HG02759 (cell line): Measurements from ENCODE around the gene UBE2E2.

Experiments
- ATAC-seq: cut with Tn5 transposase; IDR thresholded peaks from one replicate; pipeline ENCODE4 v1.9.1; 2021; ENCODE audit warnings: mild to moderate bottlenecking, moderate library complexity; ENCODE audit not compliant: unreplicated experiment

The UBE2E2 gene

DNA sequence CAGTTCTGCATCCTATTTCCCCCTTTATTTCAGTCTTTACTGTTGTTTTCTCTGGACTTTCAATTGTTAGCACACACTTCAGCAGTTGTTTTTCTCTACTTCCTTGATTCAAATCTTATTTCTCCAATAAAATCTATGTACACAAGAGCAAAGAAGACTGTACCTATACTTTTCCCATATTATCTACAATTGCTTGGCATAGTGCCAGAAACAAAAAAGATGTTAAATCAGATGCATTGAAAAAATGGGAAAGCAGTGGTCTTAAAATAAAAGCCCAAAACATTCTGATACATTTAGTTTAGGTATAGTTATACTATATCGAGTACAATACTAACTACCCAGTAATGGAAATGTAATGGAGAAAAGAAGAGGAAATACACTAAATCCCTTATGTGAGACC is 265.1 kb downstream of the UBE2E2 start:
- ATAC-seq, result no peak

DNA sequence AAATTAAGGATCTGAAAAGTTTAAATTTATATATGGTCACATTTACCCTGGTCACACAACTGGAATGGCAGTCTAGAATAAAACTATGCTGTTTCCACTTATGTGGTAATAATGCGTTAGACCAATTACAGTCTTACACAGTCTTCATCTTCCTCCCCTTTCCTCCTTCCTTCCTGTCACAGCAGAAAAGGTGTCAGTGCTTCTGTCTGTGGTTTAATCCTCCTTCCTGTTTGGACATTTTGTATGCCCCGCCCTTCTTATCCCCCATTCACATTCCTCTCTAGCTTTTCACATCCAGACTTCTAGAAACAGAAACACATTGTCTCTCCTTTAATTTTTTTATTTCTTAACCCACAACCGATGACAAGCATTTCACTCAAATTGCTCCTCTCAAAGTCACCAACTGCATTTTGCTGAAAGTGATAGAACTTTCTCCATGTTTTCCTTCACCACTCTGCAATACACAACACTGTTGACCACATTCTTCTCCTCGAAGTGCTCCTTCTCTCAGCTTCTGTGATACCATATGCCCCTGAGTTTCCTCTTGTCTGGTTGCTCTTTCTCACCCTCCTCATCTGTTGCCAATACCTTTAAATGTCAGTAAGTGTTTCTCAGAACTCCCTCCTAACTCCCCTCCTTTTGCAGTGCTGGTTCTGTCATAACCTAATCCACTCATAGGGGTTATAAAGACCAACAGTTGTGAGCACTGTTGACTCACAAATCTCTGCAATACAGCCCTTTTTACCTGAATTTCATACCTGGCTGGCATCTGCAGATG is 271.6 kb downstream of the UBE2E2 start:
- no peak for ATAC-seq

DNA sequence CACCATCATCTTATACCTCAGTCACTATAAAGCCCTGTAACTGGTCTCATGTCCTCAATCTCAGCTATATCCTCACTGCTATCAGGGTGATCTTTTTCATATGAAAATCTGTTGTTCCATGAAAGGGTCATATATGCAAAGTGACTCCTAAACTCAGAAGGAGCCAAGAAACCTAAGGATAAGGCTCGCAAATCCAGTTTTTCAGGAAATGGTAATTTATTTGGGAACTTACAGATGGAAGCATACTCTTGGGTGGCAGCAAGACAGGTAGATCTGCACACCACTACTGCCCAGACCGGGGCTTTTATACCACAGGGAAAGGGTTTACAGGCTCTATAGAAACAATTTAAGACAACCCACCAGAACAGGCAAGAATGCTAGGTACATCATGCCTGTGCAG is 272.3 kb downstream of the UBE2E2 start:
- no peak for ATAC-seq

DNA sequence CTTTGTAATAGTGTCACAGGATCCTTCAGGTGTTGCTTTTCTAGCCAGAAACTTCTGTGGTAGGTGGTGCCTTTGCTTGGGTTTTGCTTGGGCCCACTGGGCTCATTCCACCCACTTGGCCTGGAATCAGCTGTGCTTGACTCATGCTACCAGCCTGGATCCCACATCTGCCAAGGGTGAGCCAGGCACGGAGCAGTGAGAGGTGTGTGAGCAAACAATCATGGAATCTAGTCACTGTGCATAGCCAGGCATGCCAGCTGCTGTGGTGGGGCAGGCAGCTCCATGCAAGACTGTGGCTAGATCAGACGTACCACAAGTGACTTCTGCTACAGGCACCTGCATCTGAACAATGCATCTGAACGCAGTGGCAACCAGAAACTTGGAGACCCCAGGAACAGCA is 275.9 kb downstream of the UBE2E2 start:
- ATAC-seq, result no peak

DNA sequence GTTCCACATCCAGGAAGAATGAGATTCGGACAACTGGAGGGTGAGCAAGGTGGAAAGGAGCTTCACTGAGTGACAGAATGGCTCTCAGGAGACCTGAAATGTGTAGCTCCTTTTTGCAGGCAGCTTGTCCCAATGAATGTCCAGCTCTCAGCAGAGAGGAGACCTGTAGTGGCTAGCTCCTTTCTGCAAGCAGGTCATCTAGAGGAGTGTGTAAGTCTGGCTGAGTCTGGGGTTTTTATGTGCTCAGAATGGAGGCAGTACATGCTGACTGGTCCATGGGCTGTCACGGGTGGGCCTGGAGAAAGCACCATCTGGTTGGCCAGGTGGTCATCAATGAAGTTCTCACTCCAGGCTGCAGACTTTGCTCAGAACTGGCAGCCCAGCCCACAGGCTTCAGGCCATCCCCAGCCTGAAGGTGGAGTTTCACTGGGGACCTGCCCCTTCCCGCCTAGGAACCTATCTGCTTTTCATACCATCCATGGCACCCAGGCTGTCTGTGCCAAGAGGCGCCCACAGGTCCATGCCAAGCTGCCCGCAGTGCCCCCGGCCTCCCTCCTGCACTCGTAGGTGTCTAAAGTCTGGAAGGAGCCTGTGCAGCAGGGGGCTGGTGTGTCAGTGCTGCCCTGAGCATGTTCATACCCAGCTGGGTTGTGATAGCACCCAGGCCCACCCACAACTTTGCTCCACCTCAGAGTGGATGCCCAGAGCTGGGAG is 276.6 kb downstream of the UBE2E2 start:
- ATAC-seq, result no peak

DNA sequence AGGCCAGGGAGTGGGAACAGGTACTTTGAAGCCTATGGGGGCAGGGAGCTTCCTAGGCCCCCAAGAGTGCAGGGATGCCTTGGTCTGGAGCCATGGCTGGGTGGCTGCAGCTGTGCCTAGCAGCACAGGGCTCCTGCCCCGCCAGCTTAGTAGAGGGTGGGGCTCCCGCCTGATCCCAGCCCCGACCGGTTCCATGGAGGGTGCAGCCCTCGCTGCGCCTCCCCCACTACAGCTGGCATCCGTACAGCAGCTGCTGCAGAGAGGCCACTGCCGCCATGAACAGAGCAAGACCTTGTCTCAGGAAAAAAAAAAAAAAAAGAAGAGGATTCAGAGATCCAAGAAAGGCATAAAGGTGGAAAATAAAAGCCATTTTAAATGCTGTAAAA is 277.2 kb downstream of the UBE2E2 start:
- no peak for ATAC-seq

DNA sequence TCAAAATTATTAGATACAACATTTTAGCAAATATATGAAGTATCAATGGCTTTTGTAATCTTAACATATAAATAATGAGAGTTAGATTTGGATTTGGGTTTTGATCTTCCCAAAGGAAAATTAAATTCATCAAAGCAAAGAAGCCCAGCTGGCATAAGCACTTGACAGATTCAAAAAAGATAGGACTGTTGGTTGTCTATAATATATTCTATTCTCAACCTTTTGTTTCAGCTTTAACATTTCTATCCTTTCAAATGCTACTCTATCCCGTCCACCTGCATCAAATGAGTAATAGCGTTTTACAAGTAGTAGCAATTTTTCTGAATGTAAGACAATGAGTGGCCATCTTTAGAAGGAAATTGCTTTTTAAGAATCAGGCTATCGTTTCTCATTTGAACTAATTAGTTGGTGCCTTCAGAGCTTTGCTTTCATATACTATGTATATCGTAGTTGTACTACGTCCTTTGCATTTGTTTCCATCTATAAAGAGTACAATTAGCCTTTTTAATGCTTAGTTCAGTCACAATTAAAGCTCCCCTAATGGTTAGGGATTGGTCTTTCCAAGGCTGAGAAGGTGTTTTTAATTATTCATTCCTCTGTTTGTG is 278.0 kb downstream of the UBE2E2 start:
- no peak for ATAC-seq

DNA sequence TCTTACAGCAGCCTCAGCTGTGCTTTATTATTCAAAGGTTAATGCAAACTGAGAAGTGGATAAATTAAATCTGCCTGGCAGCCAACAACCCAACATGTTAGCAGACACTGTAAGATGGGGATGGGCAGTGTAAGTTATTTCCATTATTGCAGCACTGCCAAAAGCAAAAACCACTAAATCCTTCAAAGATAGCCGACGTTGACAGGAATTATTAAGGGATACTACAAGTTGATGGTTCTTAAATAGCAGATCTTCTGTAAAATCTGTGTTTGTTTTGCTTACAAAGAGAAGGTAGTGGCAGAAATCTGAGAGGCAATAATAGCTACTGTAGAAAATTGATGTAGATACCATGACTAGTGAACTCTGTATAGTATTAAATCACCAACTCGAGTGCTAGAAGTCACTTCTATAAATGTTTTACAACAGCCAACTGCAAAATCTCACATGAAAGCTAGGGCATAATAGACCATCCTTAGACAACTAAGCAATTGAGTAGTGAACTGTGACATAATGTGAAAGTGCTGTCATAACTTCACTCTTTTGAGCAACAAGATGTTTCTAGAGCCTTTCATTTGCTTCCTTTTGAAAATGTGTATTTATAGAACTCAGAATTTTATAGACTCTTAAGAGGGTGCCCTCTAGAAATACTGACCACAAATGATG is 278.6 kb downstream of the UBE2E2 start:
- ATAC-seq, result peak; percentile 49

DNA sequence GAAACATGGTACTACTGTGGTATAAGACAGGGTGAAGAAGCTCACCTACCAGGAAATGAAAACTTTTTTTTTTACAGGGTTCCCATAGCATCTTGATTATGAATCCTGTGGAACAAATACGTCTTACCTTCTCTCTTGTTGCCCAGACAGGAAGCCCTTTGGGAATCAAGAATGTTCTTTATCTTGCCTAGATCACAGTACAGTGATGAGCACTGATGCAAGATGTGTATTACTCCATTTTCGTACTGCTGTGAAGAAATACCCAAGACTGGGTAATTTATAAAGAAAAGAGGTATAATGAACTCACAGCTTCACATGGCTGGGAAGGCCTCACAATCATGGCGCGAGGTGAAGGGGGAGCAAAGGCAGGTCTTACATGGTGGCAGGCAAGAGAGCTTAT is 281.3 kb downstream of the UBE2E2 start:
- no peak for ATAC-seq

DNA sequence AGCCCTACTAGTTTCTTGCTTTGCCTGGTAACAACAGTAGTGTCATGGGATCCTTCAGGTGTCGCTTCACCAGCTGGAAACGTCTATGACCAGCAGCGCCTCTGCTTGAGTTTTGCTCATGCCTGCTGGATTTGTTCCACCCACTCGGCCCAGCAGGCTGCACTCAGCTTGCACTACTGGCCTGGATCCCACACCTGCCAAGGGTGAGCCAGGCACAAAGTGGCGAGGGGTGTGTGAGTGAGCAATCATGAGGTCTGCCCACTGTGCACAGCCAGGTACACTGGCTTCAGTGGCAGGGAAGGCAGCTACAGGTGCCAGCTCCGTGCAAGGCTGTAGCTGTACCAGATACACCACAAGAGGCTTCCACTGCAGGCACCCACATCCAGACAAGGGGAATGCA is 282.8 kb downstream of the UBE2E2 start:
- no peak for ATAC-seq

DNA sequence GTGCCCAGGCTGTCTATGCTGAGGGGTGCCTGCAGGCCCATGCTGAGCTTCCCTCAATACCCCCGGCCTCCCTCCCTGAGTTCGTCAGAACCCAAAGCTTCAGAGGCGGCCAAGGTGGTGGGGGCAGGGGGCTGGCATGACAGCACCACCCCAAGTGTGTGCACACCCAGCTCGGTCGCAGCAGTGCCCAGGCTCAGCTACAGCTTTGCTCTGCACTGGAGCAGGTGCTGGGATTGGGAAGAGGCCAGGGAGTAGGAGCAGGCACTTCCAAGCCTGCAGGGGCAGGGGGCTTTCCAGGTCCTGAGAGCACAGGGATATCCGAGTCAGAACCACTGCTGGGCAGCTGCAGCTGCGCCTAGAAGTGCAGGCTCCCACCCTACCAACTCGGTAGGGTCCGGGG is 283.9 kb downstream of the UBE2E2 start:
- no peak for ATAC-seq

DNA sequence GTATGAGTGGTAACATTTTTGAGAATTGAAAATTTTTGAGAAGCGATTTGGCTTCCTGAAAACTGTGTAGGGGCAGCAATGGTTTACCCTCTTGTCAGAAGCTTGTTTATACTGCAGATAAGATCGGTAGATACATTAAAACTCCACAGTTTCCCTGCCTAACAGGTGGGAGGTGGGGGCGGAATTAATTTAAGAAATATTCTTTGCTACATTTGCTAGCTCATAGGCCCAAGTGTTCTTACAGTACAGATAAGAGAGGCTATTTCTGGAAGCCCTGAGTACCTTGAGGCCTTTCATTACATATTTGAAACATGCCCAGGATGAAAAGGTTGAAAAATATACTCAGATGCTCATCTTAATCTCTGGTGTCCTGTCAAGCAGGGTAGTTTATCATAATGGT is 285.5 kb downstream of the UBE2E2 start:
- ATAC-seq, result no peak

DNA sequence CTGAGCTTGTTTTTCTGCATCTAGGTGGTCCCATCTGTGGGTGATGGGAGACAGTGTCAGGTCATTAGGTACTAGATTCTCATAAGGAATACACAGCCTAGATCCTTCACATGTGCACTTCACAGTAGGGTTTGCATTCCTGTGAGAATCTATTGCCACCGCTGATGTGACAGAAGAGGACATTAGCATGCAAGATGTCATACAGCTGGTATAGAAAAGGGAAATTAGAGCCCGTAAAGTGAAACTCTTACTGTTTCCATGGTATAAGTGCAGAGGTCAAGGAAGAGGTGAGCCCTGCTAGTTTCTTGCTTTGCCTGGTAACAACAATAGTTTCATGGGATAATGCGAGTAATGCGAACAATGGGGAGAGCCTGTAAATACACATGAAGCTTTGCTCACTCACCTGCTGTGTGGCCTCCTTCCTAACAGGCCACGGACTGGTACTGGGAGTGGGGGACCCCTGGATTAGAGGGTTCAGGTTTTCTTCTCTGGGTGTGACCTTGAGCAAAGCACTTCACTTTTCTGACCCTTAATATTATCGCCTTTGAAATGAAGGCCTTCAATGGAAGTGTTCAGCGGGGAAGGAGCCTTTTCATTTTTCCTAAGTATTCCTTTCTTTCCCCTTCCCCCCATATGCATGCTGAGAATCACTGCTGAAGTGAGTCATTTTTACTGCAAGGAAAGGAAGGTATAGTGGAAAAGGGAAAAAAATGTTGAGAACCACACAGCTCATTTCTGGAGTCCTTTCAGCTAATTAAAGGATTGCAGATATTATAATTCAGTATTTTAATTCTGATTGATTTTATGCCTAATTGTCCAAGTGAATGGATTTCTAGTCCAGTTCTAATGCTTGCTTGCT is 286.4 kb downstream of the UBE2E2 start:
- no peak for ATAC-seq

DNA sequence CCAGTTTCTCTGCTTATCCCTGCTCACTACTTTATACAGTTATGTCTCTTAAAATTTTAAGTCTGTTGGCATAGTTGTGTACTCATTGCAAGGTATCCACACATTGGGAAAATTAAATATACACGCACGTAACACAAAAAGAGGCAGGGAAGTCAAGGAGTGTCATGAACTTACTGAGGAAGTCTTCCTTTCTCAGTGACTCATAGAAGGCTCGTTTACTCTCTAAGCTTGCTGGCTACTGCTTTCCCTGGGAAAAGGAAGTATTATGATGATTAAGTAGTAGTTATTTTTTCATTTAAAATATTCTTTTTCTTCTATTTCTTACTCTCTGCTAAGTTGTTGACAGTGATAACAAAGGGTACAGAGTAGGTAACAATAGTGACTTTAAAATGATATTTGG is 287.3 kb downstream of the UBE2E2 start:
- ATAC-seq, result no peak

DNA sequence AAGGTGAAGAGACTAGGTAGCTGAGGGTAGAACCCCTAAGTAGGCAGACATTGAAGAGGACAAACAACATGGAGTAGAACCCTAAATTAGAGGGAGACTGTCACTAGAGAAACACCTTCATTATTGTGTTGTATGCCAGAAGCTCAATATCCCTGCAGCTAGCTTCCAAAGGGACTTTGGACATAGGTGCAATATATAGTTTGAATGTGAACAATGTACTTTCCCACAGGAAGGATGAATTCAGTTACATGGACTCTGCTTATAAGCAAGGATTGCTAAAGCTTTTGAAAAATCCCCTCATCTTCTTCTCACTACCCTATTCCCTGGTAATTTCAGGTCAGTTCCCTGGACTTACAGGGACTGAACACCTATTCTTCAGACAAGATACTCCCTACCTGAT is 288.9 kb downstream of the UBE2E2 start:
- ATAC-seq, result no peak

DNA sequence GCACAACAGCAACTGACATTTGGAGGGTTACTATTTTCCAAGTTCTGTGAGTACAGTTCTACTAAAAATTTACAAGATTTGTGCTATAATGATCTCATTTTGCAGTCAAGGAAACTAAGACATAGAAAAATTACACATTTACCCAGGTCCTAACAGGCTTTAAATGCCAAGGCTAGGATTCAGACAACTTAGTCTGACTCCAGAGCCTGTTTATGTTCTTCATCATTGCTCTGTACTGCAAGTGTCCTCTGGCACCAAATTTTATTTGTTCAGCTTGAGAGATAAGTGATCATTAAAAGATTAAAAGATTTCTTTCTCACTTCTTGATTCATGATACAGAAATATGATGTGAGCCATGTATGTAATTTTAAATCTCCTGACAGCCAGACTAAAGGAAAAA is 290.8 kb downstream of the UBE2E2 start:
- ATAC-seq, result no peak

DNA sequence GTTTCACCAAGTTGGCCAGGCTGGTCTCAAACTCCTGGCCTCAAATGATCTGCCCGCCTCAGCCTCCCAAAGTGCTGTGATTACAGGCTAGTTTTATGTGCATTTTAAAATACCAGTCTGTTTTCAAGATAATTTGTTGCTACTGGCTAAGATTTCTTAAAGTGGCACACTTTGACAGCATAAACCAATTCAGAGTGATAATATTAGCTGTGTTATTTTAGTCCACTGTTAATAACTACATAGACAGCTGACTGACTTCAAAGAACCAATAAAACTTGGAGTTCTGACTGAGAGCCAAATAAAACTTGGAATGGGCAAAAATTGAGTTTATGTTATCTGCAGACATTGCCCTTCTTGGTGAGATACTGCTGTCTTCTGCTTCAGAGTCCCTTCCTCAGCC is 291.8 kb downstream of the UBE2E2 start:
- no peak for ATAC-seq

DNA sequence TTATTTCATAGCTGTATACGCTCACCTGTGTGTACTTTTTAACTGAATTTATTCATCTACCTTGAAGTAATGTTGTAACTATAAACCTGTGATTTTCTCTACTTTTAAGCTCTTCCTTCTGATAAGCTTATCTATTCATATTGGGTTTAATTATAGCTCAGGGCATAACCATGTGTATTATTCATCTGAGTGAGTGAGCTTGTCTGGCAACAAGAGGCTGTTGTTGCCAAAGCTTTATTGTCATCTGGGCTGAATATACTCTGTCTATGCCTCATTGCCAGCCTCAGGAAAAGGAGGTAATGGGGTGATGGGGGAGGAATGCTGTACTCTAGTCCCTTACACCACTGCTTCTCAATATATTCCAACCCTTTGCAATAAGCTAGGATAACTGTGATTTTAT is 292.4 kb downstream of the UBE2E2 start:
- ATAC-seq, result no peak

DNA sequence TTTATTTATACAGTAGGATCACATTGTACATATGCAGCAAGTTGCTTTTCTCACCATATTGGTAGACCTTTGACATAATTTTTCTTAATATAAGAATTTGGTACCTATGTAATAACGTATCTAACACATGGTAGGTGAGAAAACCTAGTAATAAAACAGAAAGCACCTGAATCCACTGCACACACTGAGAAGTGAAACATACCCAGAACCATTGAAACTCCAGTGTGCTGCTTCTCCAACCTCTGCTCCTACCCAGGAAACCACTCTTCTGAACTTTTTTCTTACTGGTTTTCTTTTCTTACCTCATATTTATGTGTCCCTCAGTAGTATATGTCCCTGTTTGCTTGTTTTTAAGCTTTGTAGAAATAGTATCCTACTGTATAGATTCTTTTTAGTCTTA is 293.0 kb downstream of the UBE2E2 start:
- peak; percentile 81 for ATAC-seq

DNA sequence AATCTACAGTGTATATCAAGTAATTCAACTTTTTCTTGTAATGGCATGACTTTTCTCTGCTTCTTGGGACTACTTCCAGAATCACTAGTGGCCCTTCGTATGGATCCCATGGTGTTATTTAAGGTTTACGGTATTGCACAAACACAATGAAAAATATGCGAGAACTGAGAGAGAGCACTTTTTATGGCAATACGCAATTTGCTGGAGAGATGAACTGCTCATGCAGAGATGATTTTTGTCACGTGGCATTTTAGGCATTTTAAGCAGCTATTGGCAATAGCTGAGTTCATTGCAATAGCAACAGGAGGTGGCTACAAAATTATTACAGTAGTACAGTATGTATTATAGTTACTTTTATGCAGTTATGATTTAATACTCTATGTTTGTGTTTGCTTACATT is 294.0 kb downstream of the UBE2E2 start:
- ATAC-seq, result no peak
